ENCODE results near the gene RNF144B. TPM values are rescaled to one million over a fixed set of nuclear protein-coding genes. Genes with fewer than 3 reads are reported as not detected.

RNF144B gene
- total and polyA plus RNA-seq, 2 of the 13 experiments (the other 11 are each of a cell fraction or from before 2014, with no cell fraction given) = 1.8 to 4.3 TPM

- no TSS peak for BruUV-seq (replicated peaks)
- H4K20me1 ChIP-seq (ENCODE audit: insufficient read depth, low read length) = no peaks in the 10 kb centered on the region
- in situ Hi-C loops (cut with HindIII; ENCODE audit: extremely low pct_ligation_motif_present, low pct_unique_long_range_greater_than_20kb) = no loop called here
- no peaks in the 10 kb centered on the region for H3K79me2 ChIP-seq (ENCODE audit: insufficient read depth, low read length)
- no peak for FAIRE-seq
- intact Hi-C loops (cut with micrococcal nuclease; ENCODE audit: unreplicated experiment) = no loop called here
- no peaks in the 10 kb centered on the region for H3K9me3 ChIP-seq (ENCODE audit: low read length)
- no peaks in the 10 kb centered on the region for H3K36me3 ChIP-seq (replicated peaks in 1 of 2; ENCODE audit: control insufficient read depth in 1 of 2, insufficient read depth in 2 of 2, low read length in 2 of 2)
- no peak for DNase-seq (ENCODE audit: low spot score)
- no peaks in the 10 kb centered on the region for H3K27me3 ChIP-seq (ENCODE audit: control insufficient read depth in 1 of 2, insufficient read depth in 2 of 2, low read length in 2 of 2)
- 98% methylated on average over 3 of the region's 3 CpGs for WGBS (ENCODE audit: low lambda C conversion rate)
- ChIA-PET POLR2A (no interaction called here), CTCF (ENCODE audit: low intra/inter-chr PET ratio, low total read pairs) (no interaction called here)
- TF ChIP-seq ZNF367 (CRISPR knock-in tag; IDR thresholded peaks at IDR 0.05; ENCODE audit: borderline replicate concordance) (no peak), HNRNPL (IDR thresholded peaks at IDR 0.05; ENCODE audit: low read depth, low read length) (no peak), CREM (IDR thresholded peaks at IDR 0.05) (no peak), CREM (CRISPR knock-in tag; IDR thresholded peaks at IDR 0.05) (no peak), GATA4 (IDR thresholded peaks at IDR 0.05; ENCODE audit: borderline replicate concordance, low read depth) (no peak), NCOA1 (CRISPR knock-in tag; IDR thresholded peaks at IDR 0.05) (no peak), SOX13 (IDR thresholded peaks at IDR 0.05) (no peak), SOX13 (CRISPR knock-in tag; conservative IDR thresholded peaks at IDR 0.05 in 1 of 2, IDR thresholded peaks at IDR 0.05 in 1 of 2) (no peak), ZNF142 (CRISPR knock-in tag; IDR thresholded peaks at IDR 0.05) (no peak), ZNF790 (CRISPR knock-in tag; IDR thresholded peaks at IDR 0.05; ENCODE audit: borderline replicate concordance) (no peak), BRD4 (CRISPR knock-in tag; IDR thresholded peaks at IDR 0.05) (no peak), DNMT3B (CRISPR knock-in tag; conservative IDR thresholded peaks at IDR 0.05) (no peak), ISL2 (CRISPR knock-in tag; IDR thresholded peaks at IDR 0.05) (no peak)
- TF ChIP-seq, protein P1, sequence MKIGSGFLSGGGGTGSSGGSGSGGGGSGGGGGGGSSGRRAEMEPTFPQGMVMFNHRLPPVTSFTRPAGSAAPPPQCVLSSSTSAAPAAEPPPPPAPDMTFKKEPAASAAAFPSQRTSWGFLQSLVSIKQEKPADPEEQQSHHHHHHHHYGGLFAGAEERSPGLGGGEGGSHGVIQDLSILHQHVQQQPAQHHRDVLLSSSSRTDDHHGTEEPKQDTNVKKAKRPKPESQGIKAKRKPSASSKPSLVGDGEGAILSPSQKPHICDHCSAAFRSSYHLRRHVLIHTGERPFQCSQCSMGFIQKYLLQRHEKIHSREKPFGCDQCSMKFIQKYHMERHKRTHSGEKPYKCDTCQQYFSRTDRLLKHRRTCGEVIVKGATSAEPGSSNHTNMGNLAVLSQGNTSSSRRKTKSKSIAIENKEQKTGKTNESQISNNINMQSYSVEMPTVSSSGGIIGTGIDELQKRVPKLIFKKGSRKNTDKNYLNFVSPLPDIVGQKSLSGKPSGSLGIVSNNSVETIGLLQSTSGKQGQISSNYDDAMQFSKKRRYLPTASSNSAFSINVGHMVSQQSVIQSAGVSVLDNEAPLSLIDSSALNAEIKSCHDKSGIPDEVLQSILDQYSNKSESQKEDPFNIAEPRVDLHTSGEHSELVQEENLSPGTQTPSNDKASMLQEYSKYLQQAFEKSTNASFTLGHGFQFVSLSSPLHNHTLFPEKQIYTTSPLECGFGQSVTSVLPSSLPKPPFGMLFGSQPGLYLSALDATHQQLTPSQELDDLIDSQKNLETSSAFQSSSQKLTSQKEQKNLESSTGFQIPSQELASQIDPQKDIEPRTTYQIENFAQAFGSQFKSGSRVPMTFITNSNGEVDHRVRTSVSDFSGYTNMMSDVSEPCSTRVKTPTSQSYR (CRISPR knock-in tag; IDR thresholded peaks at IDR 0.05; ENCODE audit: borderline replicate concordance) = no peak
- no peaks in the 10 kb centered on the region for H3K4me1 ChIP-seq (ENCODE audit: insufficient read depth, low read length)
- no peak overlapping the region for H3K4me2 ChIP-seq (ENCODE audit: low read depth, low read length)
- H2AFZ ChIP-seq (ENCODE audit: low read length) = no peak overlapping the region
- ATAC-seq = no peak
- H3K27ac ChIP-seq (ENCODE audit: extremely low read length, insufficient read depth, low read length) = no peak overlapping the region
- no peak overlapping the region for H3K4me3 ChIP-seq (replicated peaks in 1 of 3; ENCODE audit: insufficient read depth in 1 of 3, low read depth in 2 of 3, low read length in 3 of 3)
- H3K9ac ChIP-seq (ENCODE audit: insufficient read depth, low read depth, low read length) = no peak overlapping the region
These were observed 49.2 kb downstream of the RNF144B start for GRCh38 chr6:18436341-18436740.
